CD14-positive monocyte (primary cell): Measurements from ENCODE around the gene RAB40C. TPM values are rescaled to one million over a fixed set of nuclear protein-coding genes. Genes with fewer than 3 reads are reported as not detected.

ENCODE experiments used
- DNase-seq, 3 donors: peaks; one replicate each; pipeline ENCODE4 v3.0.0-alpha.2; 2011 to 2022
- H2AFZ ChIP-seq: 2 replicates; pipeline ENCODE4 v1.6.0; 2012; ENCODE audit warnings: mild to moderate bottlenecking, low read depth, low read length, inconsistent platforms; ENCODE audit not compliant: insufficient read depth, poor library complexity, severe bottlenecking
- H3K27ac ChIP-seq, 2 donors: 1 replicate in 1 of 2; 2 replicates in 1 of 2; pipeline ENCODE4 v1.5.1; 2012 to 2013; ENCODE audit warnings: low read length in 2 of 2, control low read depth in 1 of 2, inconsistent platforms in 1 of 2, low read depth in 1 of 2, mild to moderate bottlenecking in 1 of 2
- H3K27me3 ChIP-seq, 2 donors: one replicate each; pipeline versions ENCODE4 v1.6.0 to v1.6.1; 2011 to 2013; ENCODE audit warnings: low read length in 2 of 2; ENCODE audit not compliant: control insufficient read depth in 2 of 2, insufficient read depth in 2 of 2
- H3K36me3 ChIP-seq, 2 donors: replicated peaks in 1 of 2; 1 replicate in 1 of 2; 2 replicates in 1 of 2; pipeline versions ENCODE4 v1.5.1 to v1.6.1; 2012 to 2013; ENCODE audit warnings: low read length in 2 of 2, control low read depth in 1 of 2, inconsistent platforms in 1 of 2, mild to moderate bottlenecking in 1 of 2; ENCODE audit not compliant: insufficient read depth in 2 of 2, control insufficient read depth in 1 of 2
- H3K4me1 ChIP-seq, 2 donors: 1 replicate in 1 of 2; 2 replicates in 1 of 2; pipeline versions ENCODE4 v1.5.1 to v1.6.1; 2012 to 2013; ENCODE audit warnings: low read length in 2 of 2, control low read depth in 1 of 2, inconsistent platforms in 1 of 2, mild to moderate bottlenecking in 1 of 2, moderate library complexity in 1 of 2; ENCODE audit not compliant: insufficient read depth in 2 of 2, control insufficient read depth in 1 of 2
- H3K4me2 ChIP-seq: replicated peaks from 2 replicates; pipeline ENCODE3; 2012; ENCODE audit warnings: low read length, moderate library complexity, mild to moderate bottlenecking; ENCODE audit not compliant: poor library complexity, severe bottlenecking; ENCODE audit errors: extremely low read depth
- H3K4me3 ChIP-seq, 3 experiments: fragments of 200-600 bp in 1 of 3; sonication (generic) in 1 of 3; replicated peaks in 1 of 3; 1 replicate in 2 of 3; 2 replicates in 1 of 3; pipeline ENCODE4 v1.5.1; 2011 to 2013; ENCODE audit warnings: low read length in 3 of 3, mild to moderate bottlenecking in 3 of 3, control low read depth in 2 of 3, low read depth in 2 of 3, inconsistent platforms in 1 of 3, moderate library complexity in 1 of 3
- H3K79me2 ChIP-seq: 2 replicates; pipeline ENCODE4 v1.6.0; 2012; ENCODE audit warnings: mild to moderate bottlenecking, control low read depth, inconsistent platforms, low read length, moderate library complexity; ENCODE audit not compliant: insufficient read depth
- H3K9ac ChIP-seq: 2 replicates; pipeline ENCODE4 v1.6.0; 2017; ENCODE audit warnings: low read length, mild to moderate bottlenecking; ENCODE audit not compliant: insufficient read depth, poor library complexity, severe bottlenecking
- H3K9me3 ChIP-seq, 2 donors: replicated peaks in 1 of 2; 1 replicate in 1 of 2; 2 replicates in 1 of 2; pipeline versions ENCODE4 v1.5.1 to v1.6.1; 2012 to 2013; ENCODE audit warnings: low read length in 2 of 2, control low read depth in 1 of 2; ENCODE audit not compliant: control insufficient read depth in 1 of 2, insufficient read depth in 1 of 2
- H4K20me1 ChIP-seq: 2 replicates; pipeline ENCODE4 v1.6.0; 2012; ENCODE audit warnings: mild to moderate bottlenecking, low read length, control low read depth, moderate library complexity; ENCODE audit not compliant: insufficient read depth
- H3K27ac Mint-ChIP-seq, 7 donors: one replicate each; pipeline ENCODE4 v1.8.0; 2020; ENCODE audit warnings: mild to moderate bottlenecking in 7 of 7, mixed read lengths in 7 of 7, moderate library complexity in 6 of 7, inconsistent platforms in 2 of 7
- H3K27me3 Mint-ChIP-seq, 3 donors: one replicate each; pipeline ENCODE4 v1.8.0; 2021 to 2022; ENCODE audit warnings: low read depth in 3 of 3, mild to moderate bottlenecking in 3 of 3, mixed read lengths in 3 of 3, moderate library complexity in 3 of 3, inconsistent platforms in 1 of 3
- H3K36me3 Mint-ChIP-seq, 2 donors: one replicate each; pipeline ENCODE4 v1.8.0; 2020; ENCODE audit warnings: mixed read lengths in 2 of 2, inconsistent platforms in 1 of 2, mild to moderate bottlenecking in 1 of 2
- H3K4me1 Mint-ChIP-seq: one replicate; pipeline ENCODE4 v1.8.0; 2020; ENCODE audit warnings: mild to moderate bottlenecking, mixed read lengths
- H3K4me3 Mint-ChIP-seq, 2 donors: one replicate each; pipeline ENCODE4 v1.8.0; 2020; ENCODE audit warnings: mild to moderate bottlenecking in 2 of 2, mixed read lengths in 2 of 2, moderate library complexity in 1 of 2
- H3K9me3 Mint-ChIP-seq, 7 donors: one replicate each; pipeline ENCODE4 v1.8.0; 2020 to 2022; ENCODE audit warnings: mixed read lengths in 7 of 7, mild to moderate bottlenecking in 6 of 7, moderate library complexity in 6 of 7, inconsistent platforms in 2 of 7
- CTCF ChIP-seq: fragments of 200-600 bp; IDR thresholded peaks from one replicate; pipeline ENCODE4 v1.8.0; 2022; ENCODE audit warnings: antibody characterized with exemption, mild to moderate bottlenecking
- WGBS: methylation state at CpG from one replicate; pipeline ENCODE4 v1.1.5; 2013; ENCODE audit warnings: missing lambda C conversion rate; ENCODE audit not compliant: insufficient coverage; 5-methylcytosine and 5-hydroxymethylcytosine counted together
- intact Hi-C, 2 donors: fragments of 100-400 bp; cut with micrococcal nuclease; formaldehyde crosslinking; loops; one replicate each; pipeline versions ENCODE4 v1.15.0 to v1.15.1; 2023
- polyA plus RNA-seq, 3 donors: library from polyadenylated mRNA; depleted of rRNA in 1 of 3; unstranded in 2 of 3; stranded (reverse) in 1 of 3; fragments of 300-500 nt in 2 of 3; fragments of >200 nt in 1 of 3; fragmentation: Illumina TruSeq in 2 of 3; gene quantifications; 1 replicate in 2 of 3; 2 replicates in 1 of 3; pipeline ENCODE4 v1.2.3, GENCODE V29; 2012 to 2021

Gene RAB40C
- polyA plus RNA-seq, 3 donors: 10.0 to 22.6 (median 10.9) TPM

GRCh38 chr16:637081-638018 is 47.5 kb downstream of the RAB40C start:
- Histone ChIP-seq H3K4me3 (peak overlapping the region; percentile 70 to 96 (median 89)), H3K36me3 (peaks cover 0 to 8% of the 10 kb centered on the region in 2 donors), H3K9me3 (no peaks in the 10 kb centered on the region), H3K4me1 (peaks cover 31 to 47% of the 10 kb centered on the region in 2 donors), H2AFZ (peak overlapping the region; percentile 85), H3K27me3 (no peaks in the 10 kb centered on the region), H3K27ac (peak overlapping the region; percentile 87 to 95), H3K4me2 (peak overlapping the region; percentile 100), H4K20me1 (peaks cover 17% of the 10 kb centered on the region), H3K79me2 (peaks cover 19% of the 10 kb centered on the region), H3K9ac (peak overlapping the region; percentile 82)
- Mint-ChIP-seq H3K36me3 (peaks cover 2 to 4% of the 10 kb centered on the region in 2 donors), H3K27ac (peak overlapping the region; percentile 62 to 99 (median 98)), H3K27me3 (peaks cover 0 to 6% (median 0%) of the 10 kb centered on the region in 3 donors), H3K9me3 (no peaks in the 10 kb centered on the region), H3K4me3 (peak overlapping the region; percentile 95 to 97), H3K4me1 (peaks cover 14% of the 10 kb centered on the region)
- intact Hi-C loops: loop anchor here (2.0 to 5.0 kb wide), 4 partner anchors 23 to 110 kb away; partner anchors contain the start of genes CAPN15 (in 2 of the 2), JMJD8 (in 1 of the 2) and STUB1 (in 1 of the 2)
- TF ChIP-seq CTCF: no peak
- peak; percentile 77 to 89 (median 87) for DNase-seq
- 21% methylated on average over 32 of the region's 53 CpGs for WGBS

GRCh38 chr16:638034-638543 is 48.2 kb downstream of the RAB40C start:
- WGBS: 91% methylated on average over 10 of the region's 15 CpGs
- Mint-ChIP-seq H3K27me3 (peaks cover 0 to 6% (median 0%) of the 10 kb centered on the region in 3 donors), H3K4me1 (peaks cover 20% of the 10 kb centered on the region), H3K4me3 (no peak overlapping the region), H3K36me3 (peaks cover 2 to 4% of the 10 kb centered on the region in 2 donors), H3K9me3 (no peaks in the 10 kb centered on the region), H3K27ac (peak overlapping the region in 1 of 7 donors; percentile 62)
- no peaks in the 10 kb centered on the region for H3K9me3 ChIP-seq
- H3K27ac ChIP-seq: no peak overlapping the region
- H3K36me3 ChIP-seq: peaks cover 0 to 8% of the 10 kb centered on the region in 2 donors
- H3K27me3 ChIP-seq: no peaks in the 10 kb centered on the region
- H3K4me3 ChIP-seq: no peak overlapping the region
- H2AFZ ChIP-seq: no peak overlapping the region
- no peak for DNase-seq
- TF ChIP-seq CTCF: no peak
- H3K4me2 ChIP-seq: no peak overlapping the region
- peaks cover 25% of the 10 kb centered on the region for H3K79me2 ChIP-seq
- intact Hi-C loops: loop anchor here (5.0 kb wide), 2 partner anchors 44 to 111 kb away; partner anchors contain the start of genes CAPN15 (in 2 of the 2), JMJD8 (in 1 of the 2) and STUB1 (in 1 of the 2)
- H3K4me1 ChIP-seq: peaks cover 39 to 54% of the 10 kb centered on the region in 2 donors
- H4K20me1 ChIP-seq: peaks cover 22% of the 10 kb centered on the region
- no peak overlapping the region for H3K9ac ChIP-seq
